SK-N-SH treated with all-trans-retinoic acid at 6 μM for 48 hours (cell line): ENCODE data around the gene GCNA.

ENCODE experiments used
- ESRRG ChIP-seq: fragments of 250-450 bp; sonication (Bioruptor Pico); IDR thresholded peaks from 2 replicates; pipeline ENCODE4 v1.6.1; 2021; ENCODE audit warnings: mild to moderate bottlenecking
- PATZ1 ChIP-seq: fragments of 250-450 bp; sonication (Bioruptor Pico); IDR thresholded peaks from 2 replicates; pipeline ENCODE4 v1.8.0; 2020; ENCODE audit warnings: mild to moderate bottlenecking, moderate library complexity, borderline replicate concordance
- SNAI2 ChIP-seq: fragments of 250-450 bp; sonication (Bioruptor Pico); IDR thresholded peaks from 2 replicates; pipeline ENCODE4 v1.5.0; 2020; ENCODE audit warnings: mild to moderate bottlenecking, moderate library complexity
- TSHZ2 ChIP-seq: fragments of 250-450 bp; sonication (Bioruptor Pico); IDR thresholded peaks from 2 replicates; pipeline ENCODE4 v1.5.0; 2020; ENCODE audit warnings: mild to moderate bottlenecking, moderate library complexity
- ZFP3 ChIP-seq: fragments of 250-450 bp; sonication (Bioruptor Pico); IDR thresholded peaks from 2 replicates; pipeline ENCODE4 v1.5.0; 2020; ENCODE audit warnings: mild to moderate bottlenecking, moderate library complexity

GRCh38 chrX:71637253-71637618, 59.0 kb downstream of the GCNA start:
- TF ChIP-seq PATZ1 (CRISPR knock-in tag) = no peak
- no peak for TF ChIP-seq ZFP3 (CRISPR knock-in tag)
- TF ChIP-seq ESRRG (CRISPR knock-in tag) = no peak
- TF ChIP-seq SNAI2 (CRISPR knock-in tag) = no peak
- TF ChIP-seq TSHZ2 = no peak
